ENCODE measurements around the gene TNIP3.

TNIP3 gene

GRCh38 chr4:121138039-121138825 lies 25.9 kb downstream of the TNIP3 start:
- no peak for DNase-seq (ENCODE audit: low read depth)

- no peak for DNase-seq (ENCODE audit: low read depth)
These were observed 33.8 kb downstream of the TNIP3 start for GRCh38 chr4:121130326-121130660.

- DNase-seq (ENCODE audit: low read depth) = no peak
These were observed 34.4 kb downstream of the TNIP3 start for GRCh38 chr4:121129606-121130325.

- DNase-seq (ENCODE audit: low read depth) = no peak
These were observed 37.0 kb downstream of the TNIP3 start for GRCh38 chr4:121127100-121127499.

GRCh38 chr4:121126449-121127006 lies 37.6 kb downstream of the TNIP3 start:
- no peak for DNase-seq (ENCODE audit: low read depth)

GRCh38 chr4:121125498-121125885 lies 38.6 kb downstream of the TNIP3 start:
- no peak for DNase-seq (ENCODE audit: low read depth)

GRCh38 chr4:121122661-121123060 lies 41.5 kb downstream of the TNIP3 start:
- DNase-seq (ENCODE audit: low read depth) = no peak

GRCh38 chr4:121119715-121120114 lies 44.4 kb downstream of the TNIP3 start:
- DNase-seq (ENCODE audit: low read depth) = no peak

GRCh38 chr4:121118344-121118743 lies 45.8 kb downstream of the TNIP3 start:
- DNase-seq (ENCODE audit: low read depth) = no peak

- no peak for DNase-seq (ENCODE audit: low read depth)
These were observed 49.4 kb downstream of the TNIP3 start for GRCh38 chr4:121114756-121115155.

GRCh38 chr4:121112530-121112929 lies 51.6 kb downstream of the TNIP3 start:
- no peak for DNase-seq (ENCODE audit: low read depth)

- DNase-seq (ENCODE audit: low read depth) = no peak
These were observed 55.6 kb downstream of the TNIP3 start for GRCh38 chr4:121108557-121108956.

GRCh38 chr4:121107507-121107906 lies 56.6 kb downstream of the TNIP3 start:
- no peak for DNase-seq (ENCODE audit: low read depth)

- DNase-seq (ENCODE audit: low read depth) = no peak
These were observed 63.9 kb downstream of the TNIP3 start for GRCh38 chr4:121100093-121100775.

- no peak for DNase-seq (ENCODE audit: low read depth)
These were observed 65.9 kb downstream of the TNIP3 start for GRCh38 chr4:121098266-121098665.

GRCh38 chr4:121096629-121097028 lies 67.5 kb downstream of the TNIP3 start:
- no peak for DNase-seq (ENCODE audit: low read depth)

GRCh38 chr4:121096191-121096590 lies 67.9 kb downstream of the TNIP3 start:
- no peak for DNase-seq (ENCODE audit: low read depth)

- DNase-seq (ENCODE audit: low read depth) = no peak
These were observed 69.7 kb downstream of the TNIP3 start for GRCh38 chr4:121094297-121094966.

GRCh38 chr4:121093261-121093660 lies 70.9 kb downstream of the TNIP3 start:
- no peak for DNase-seq (ENCODE audit: low read depth)

- DNase-seq (ENCODE audit: low read depth) = no peak
These were observed 72.2 kb downstream of the TNIP3 start for GRCh38 chr4:121091941-121092340.

GRCh38 chr4:121088867-121089266 lies 75.3 kb downstream of the TNIP3 start:
- no peak for DNase-seq (ENCODE audit: low read depth)
